IMR-90 (cell line): ENCODE measurements around the gene ABCA3. TPM values are rescaled to one million over a fixed set of nuclear protein-coding genes. Genes with fewer than 3 reads are reported as not detected.

Experiments
- ATAC-seq: fragments of 200-7000 bp; cut with Tn5 transposase; 2 replicates; pipeline ENCODE4 v1.9.1; 2020; ENCODE audit warnings: low read depth, mild to moderate bottlenecking, moderate library complexity
- BruUV-seq: library from RNA; stranded (reverse); fragments of 400-500 nt; replicated peaks from 2 replicates; lab custom pipeline; 2021; lab: Mats Ljungman, UMichigan
- CTCF ChIA-PET: fragments of 300-600 bp; formaldehyde crosslinking; extraction: SDS; loops from one replicate; lab custom pipeline; 2021; ENCODE audit warnings: antibody characterized with exemption; lab: Yijun Ruan, JAX
- POLR2A ChIA-PET: fragments of 300-600 bp; sonication (Branson Sonifier 250); formaldehyde crosslinking; loops from one replicate; lab custom pipeline; 2022; ENCODE audit warnings: antibody characterized with exemption; ENCODE audit not compliant: unreplicated experiment; lab: Charles Lee
- DNase-seq: peaks from one replicate; pipeline ENCODE4 v3.0.0; 2013
- H2AFZ ChIP-seq: replicated peaks from 2 replicates; pipeline ENCODE3; 2013; ENCODE audit warnings: low read length, mild to moderate bottlenecking; ENCODE audit not compliant: poor library complexity
- H2AK5ac ChIP-seq: 2 replicates; pipeline ENCODE4 v1.6.1; 2013; ENCODE audit warnings: low read depth, low read length, inconsistent platforms
- H2AK9ac ChIP-seq: replicated peaks from 2 replicates; pipeline ENCODE3; 2013; ENCODE audit warnings: mild to moderate bottlenecking, low read depth, low read length, moderate library complexity; ENCODE audit not compliant: poor library complexity
- H2BK120ac ChIP-seq: 2 replicates; pipeline ENCODE4 v1.6.1; 2013; ENCODE audit warnings: low read depth, low read length, inconsistent platforms
- H2BK15ac ChIP-seq: 3 replicates; pipeline ENCODE4 v1.6.1; 2013; ENCODE audit warnings: low read depth, low read length, inconsistent platforms
- H2BK20ac ChIP-seq: 2 replicates; pipeline ENCODE4 v1.6.1; 2013; ENCODE audit warnings: low read depth, mild to moderate bottlenecking, inconsistent platforms, low read length, moderate library complexity
- H2BK5ac ChIP-seq: 2 replicates; pipeline ENCODE4 v1.6.1; 2013; ENCODE audit warnings: mild to moderate bottlenecking, low read depth, low read length, inconsistent platforms; ENCODE audit not compliant: poor library complexity, severe bottlenecking
- H3K14ac ChIP-seq: replicated peaks from 2 replicates; pipeline ENCODE4 v1.6.1; 2013; ENCODE audit warnings: low read depth, low read length, inconsistent platforms
- H3K18ac ChIP-seq: 2 replicates; pipeline ENCODE4 v1.6.1; 2013; ENCODE audit warnings: low read depth, low read length, control low read depth
- H3K23ac ChIP-seq: 2 replicates; pipeline ENCODE4 v1.6.1; 2013; ENCODE audit warnings: low read depth, low read length, inconsistent platforms
- H3K27ac ChIP-seq: 2 replicates; pipeline ENCODE4 v1.5.1; 2013; ENCODE audit warnings: mild to moderate bottlenecking, control low read depth, low read length; ENCODE audit not compliant: insufficient read depth
- H3K27me3 ChIP-seq: 2 replicates; pipeline ENCODE4 v1.6.1; 2013; ENCODE audit warnings: low read length; ENCODE audit not compliant: control insufficient read depth, insufficient read depth
- H3K36me3 ChIP-seq: 2 replicates; pipeline ENCODE4 v1.6.1; 2013; ENCODE audit warnings: low read length, mixed read lengths; ENCODE audit not compliant: control insufficient read depth, insufficient read depth
- H3K4ac ChIP-seq: 2 replicates; pipeline ENCODE4 v1.6.1; 2013; ENCODE audit warnings: low read depth, low read length, inconsistent platforms
- H3K4me1 ChIP-seq: 2 replicates; pipeline ENCODE4 v1.6.1; 2013; ENCODE audit warnings: low read length, mixed read lengths; ENCODE audit not compliant: control insufficient read depth, insufficient read depth
- H3K4me2 ChIP-seq: 2 replicates; pipeline ENCODE4 v1.6.1; 2013; ENCODE audit warnings: low read depth, mild to moderate bottlenecking, control low read depth, low read length, moderate library complexity
- H3K4me3 ChIP-seq: 2 replicates; pipeline ENCODE4 v1.5.1; 2013; ENCODE audit warnings: low read depth, mild to moderate bottlenecking, control low read depth, low read length, moderate library complexity; ENCODE audit not compliant: insufficient read depth
- H3K56ac ChIP-seq: 2 replicates; pipeline ENCODE4 v1.6.1; 2013; ENCODE audit warnings: low read length, inconsistent platforms; ENCODE audit not compliant: insufficient read depth; ENCODE audit errors: extremely low read depth
- H3K79me1 ChIP-seq, 2 experiments: 2 replicates each; pipeline ENCODE4 v1.6.1; 2013; ENCODE audit warnings: low read length in 2 of 2, inconsistent platforms in 1 of 2, low read depth in 1 of 2
- H3K9ac ChIP-seq: 2 replicates; pipeline ENCODE4 v1.6.1; 2013; ENCODE audit warnings: low read depth, low read length, control low read depth
- H3K9me1 ChIP-seq: 2 replicates; pipeline ENCODE4 v1.6.1; 2013; ENCODE audit warnings: low read length, inconsistent platforms; ENCODE audit not compliant: insufficient read depth
- H3K9me3 ChIP-seq: 2 replicates; pipeline ENCODE4 v1.6.1; 2013; ENCODE audit warnings: low read length; ENCODE audit not compliant: control insufficient read depth, insufficient read depth
- H4K20me1 ChIP-seq: 2 replicates; pipeline ENCODE4 v1.6.1; 2013; ENCODE audit warnings: low read length, inconsistent platforms; ENCODE audit not compliant: insufficient read depth
- H4K5ac ChIP-seq: 2 replicates; pipeline ENCODE4 v1.6.1; 2013; ENCODE audit warnings: mild to moderate bottlenecking, low read depth, low read length, control low read depth
- H4K8ac ChIP-seq, 2 experiments: 2 replicates each; pipeline ENCODE4 v1.6.1; 2013; ENCODE audit warnings: low read depth in 2 of 2, low read length in 2 of 2, control low read depth in 1 of 2, inconsistent platforms in 1 of 2
- H4K91ac ChIP-seq: 2 replicates; pipeline ENCODE4 v1.6.1; 2013; ENCODE audit warnings: low read depth, low read length, inconsistent platforms; ENCODE audit not compliant: insufficient read depth
- CEBPB ChIP-seq: IDR thresholded peaks from 2 replicates; pipeline ENCODE4 v1.6.1; 2012; ENCODE audit warnings: low read depth, low read length, improper control_type of control experiment
- CHD1 ChIP-seq: IDR thresholded peaks from 2 replicates; pipeline ENCODE4 v1.6.1; 2012; ENCODE audit warnings: low read depth, low read length, improper control_type of control experiment
- CTCF ChIP-seq: conservative IDR thresholded peaks from 2 replicates; pipeline ENCODE4 v1.5.1; 2012; ENCODE audit warnings: mild to moderate bottlenecking, low read depth, low read length, improper control_type of control experiment
- ELK1 ChIP-seq: fragments of 150-350 bp; IDR thresholded peaks from 2 replicates; pipeline ENCODE4 v1.6.1; 2016; ENCODE audit warnings: low read depth, mild to moderate bottlenecking, low read length, moderate library complexity, borderline replicate concordance
- FOS ChIP-seq: fragments of 150-350 bp; IDR thresholded peaks from 2 replicates; pipeline ENCODE4 v1.6.1; 2016; ENCODE audit warnings: low read depth, low read length
- MAFK ChIP-seq: IDR thresholded peaks from 2 replicates; pipeline ENCODE4 v1.6.1; 2012; ENCODE audit warnings: low read depth, low read length, improper control_type of control experiment
- MAZ ChIP-seq: IDR thresholded peaks from 2 replicates; pipeline ENCODE4 v1.6.1; 2012; ENCODE audit warnings: low read depth, mild to moderate bottlenecking, low read length, improper control_type of control experiment, moderate library complexity, borderline replicate concordance
- MXI1 ChIP-seq: IDR thresholded peaks from 2 replicates; pipeline ENCODE4 v1.6.1; 2012; ENCODE audit warnings: low read depth, mild to moderate bottlenecking, low read length, moderate library complexity, borderline replicate concordance
- NFE2L2 ChIP-seq: fragments of 150-350 bp; IDR thresholded peaks from 2 replicates; pipeline ENCODE4 v1.6.1; 2016; ENCODE audit warnings: low read depth, mild to moderate bottlenecking, low read length
- RAD21 ChIP-seq: IDR thresholded peaks from 2 replicates; pipeline ENCODE4 v1.6.1; 2012; ENCODE audit warnings: low read length, improper control_type of control experiment
- RCOR1 ChIP-seq: IDR thresholded peaks from 2 replicates; pipeline ENCODE4 v1.6.1; 2012; ENCODE audit warnings: mild to moderate bottlenecking, low read length, improper control_type of control experiment; ENCODE audit not compliant: insufficient replicate concordance
- RFX5 ChIP-seq: IDR thresholded peaks from 2 replicates; pipeline ENCODE4 v1.8.0; 2012; ENCODE audit warnings: low read depth, mild to moderate bottlenecking, low read length, moderate library complexity
- SMC3 ChIP-seq: fragments of 150-350 bp; IDR thresholded peaks from 2 replicates; pipeline ENCODE4 v1.6.1; 2016; ENCODE audit warnings: low read depth, mild to moderate bottlenecking, antibody characterized with exemption, low read length, moderate library complexity
- USF2 ChIP-seq: fragments of 150-350 bp; IDR thresholded peaks from 2 replicates; pipeline ENCODE4 v1.6.1; 2017; ENCODE audit warnings: mild to moderate bottlenecking, antibody characterized with exemption, low read length, low read depth
- WGBS, 2 experiments: methylation state at CpG; one replicate each; pipeline versions ENCODE4 v1.1.5 to v1.1.7; 2013; ENCODE audit warnings: missing lambda C conversion rate in 2 of 2; ENCODE audit not compliant: insufficient read length in 1 of 2; ENCODE audit errors: extremely low coverage in 2 of 2; 5-methylcytosine and 5-hydroxymethylcytosine counted together
- dilution Hi-C: fragments of 300-500 bp; cut with HindIII; formaldehyde crosslinking; loops from one replicate; pipeline ENCODE4 v1.14.3; 2018; ENCODE audit warnings: low sequenced_read_pairs; ENCODE audit not compliant: unreplicated experiment
- in situ Hi-C: fragments of 300-500 bp; cut with MboI; formaldehyde crosslinking; loops from 3 replicates; pipeline ENCODE4 v1.14.3; 2019; ENCODE audit warnings: low sequenced_read_pairs, inconsistent platforms, mixed read lengths
- intact Hi-C: fragments of 100-400 bp; cut with micrococcal nuclease; formaldehyde crosslinking; loops from 2 replicates; pipeline ENCODE4 v1.10.0; 2022
- polyA plus RNA-seq, 3 experiments: library from polyadenylated mRNA; depleted of rRNA; stranded (reverse); fragments of >200 nt; gene quantifications; 2 replicates each; pipeline ENCODE4 v1.2.3, GENCODE V29; 2012; ENCODE audit warnings: low replicate concordance in 1 of 3
- total RNA-seq: library from RNA; depleted of rRNA; stranded (reverse); fragments of >200 nt; gene quantifications from 2 replicates; pipeline ENCODE4 v1.2.3, GENCODE V29; 2012

Gene ABCA3
- total and polyA plus RNA-seq, 2 of the 4 experiments (the other 2 are of a cell fraction) = 0.18 to 0.22 TPM

GRCh38 chr16:2233872-2234812 lies 106.4 kb downstream of the ABCA3 start:
- Histone ChIP-seq H3K4me1 (peaks cover 5% of the 10 kb centered on the region; the same call in 1 of the 2 replicates), H3K56ac (no peak overlapping the region), H3K9ac (no peak overlapping the region), H2BK5ac (no peak overlapping the region), H3K4ac (no peak overlapping the region), H3K27ac (no peak overlapping the region), H4K5ac (no peak overlapping the region), H3K9me3 (no peaks in the 10 kb centered on the region), H2AK9ac (no peak overlapping the region), H3K4me2 (no peak overlapping the region), H2BK20ac (no peak overlapping the region), H2AFZ (no peak overlapping the region), H3K79me1 (peaks cover 0 to 4% of the 10 kb centered on the region in 2 experiments; a peak in 2 of 4 replicates), H4K91ac (no peak overlapping the region), H2BK120ac (no peak overlapping the region), H3K18ac (no peak overlapping the region), H3K27me3 (peaks cover 9% of the 10 kb centered on the region), H4K8ac (no peak overlapping the region), H3K36me3 (peaks cover 54% of the 10 kb centered on the region), H4K20me1 (peaks cover 18% of the 10 kb centered on the region), H2BK15ac (no peak overlapping the region), H3K14ac (no peak overlapping the region), H3K9me1 (no peaks in the 10 kb centered on the region), H3K4me3 (no peak overlapping the region), H3K23ac (no peak overlapping the region), H2AK5ac (no peak overlapping the region)
- DNase-seq (no peak), ATAC-seq (no peak)
- dilution Hi-C loops (no loop called here), intact Hi-C loops (no loop called here), in situ Hi-C loops (no loop called here)
- POLR2A ChIA-PET = no interaction called here
- 97% methylated on average over 17 of the region's 51 CpGs; no CpG with 5 or more reads in 1 of the 2 experiments for WGBS, 2 experiments
- BruUV-seq = no TSS peak
- CTCF ChIA-PET = no interaction called here
- no peak for TF ChIP-seq MAZ
- TF ChIP-seq CTCF = no peak
- no peak for TF ChIP-seq NFE2L2
- no peak for TF ChIP-seq RFX5
- TF ChIP-seq MXI1 = no peak
- no peak for TF ChIP-seq RAD21
- no peak for TF ChIP-seq SMC3
- TF ChIP-seq CEBPB = no peak
- no peak for TF ChIP-seq USF2
- TF ChIP-seq RCOR1 = no peak
- TF ChIP-seq FOS = no peak
- no peak for TF ChIP-seq ELK1
- no peak for TF ChIP-seq CHD1
- no peak for TF ChIP-seq MAFK
